ENCODE measurements around the gene MTCL1.

DNA sequence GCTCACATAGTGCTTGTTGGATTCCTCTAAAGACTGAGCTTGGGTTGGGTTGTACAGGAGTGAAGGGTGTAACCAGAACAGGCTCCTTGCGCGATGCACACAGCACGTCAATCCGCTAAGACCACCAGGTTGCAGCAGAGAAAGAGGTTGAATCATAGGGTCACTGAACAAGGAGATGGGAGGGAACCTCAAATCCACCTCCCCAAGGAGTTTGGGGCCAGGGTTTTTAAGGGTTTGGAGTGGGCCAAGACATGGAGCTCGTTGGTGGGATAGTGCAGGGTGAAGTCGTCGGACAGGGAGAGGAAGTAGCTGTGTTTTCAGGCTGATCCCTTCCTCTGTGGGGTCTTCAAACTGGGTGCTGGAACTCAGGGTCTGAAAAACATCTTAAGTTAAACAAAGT, 20.8 kb upstream of the MTCL1 start:
- TF ChIP-seq, protein P1, sequence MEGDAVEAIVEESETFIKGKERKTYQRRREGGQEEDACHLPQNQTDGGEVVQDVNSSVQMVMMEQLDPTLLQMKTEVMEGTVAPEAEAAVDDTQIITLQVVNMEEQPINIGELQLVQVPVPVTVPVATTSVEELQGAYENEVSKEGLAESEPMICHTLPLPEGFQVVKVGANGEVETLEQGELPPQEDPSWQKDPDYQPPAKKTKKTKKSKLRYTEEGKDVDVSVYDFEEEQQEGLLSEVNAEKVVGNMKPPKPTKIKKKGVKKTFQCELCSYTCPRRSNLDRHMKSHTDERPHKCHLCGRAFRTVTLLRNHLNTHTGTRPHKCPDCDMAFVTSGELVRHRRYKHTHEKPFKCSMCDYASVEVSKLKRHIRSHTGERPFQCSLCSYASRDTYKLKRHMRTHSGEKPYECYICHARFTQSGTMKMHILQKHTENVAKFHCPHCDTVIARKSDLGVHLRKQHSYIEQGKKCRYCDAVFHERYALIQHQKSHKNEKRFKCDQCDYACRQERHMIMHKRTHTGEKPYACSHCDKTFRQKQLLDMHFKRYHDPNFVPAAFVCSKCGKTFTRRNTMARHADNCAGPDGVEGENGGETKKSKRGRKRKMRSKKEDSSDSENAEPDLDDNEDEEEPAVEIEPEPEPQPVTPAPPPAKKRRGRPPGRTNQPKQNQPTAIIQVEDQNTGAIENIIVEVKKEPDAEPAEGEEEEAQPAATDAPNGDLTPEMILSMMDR (IDR thresholded peaks at IDR 0.05) = no peak
- TF ChIP-seq POLR2A (IDR thresholded peaks at IDR 0.05) = no peak
